NCI-H446 (cell line): ENCODE results near the gene CLEC19A.
"Not testable (repeated sequence)": the region's sequence is repeated elsewhere in the genome, so short reads cannot be mapped to it uniquely, and the experiment has no call there.

Experiments used
- DNase-seq, 2 experiments: peaks; one replicate each; lab custom pipeline; 2025; lab: John Stamatoyannopoulos, UW

CLEC19A gene

GRCh38 chr16:19286827-19287226 is 1.3 kb downstream of the CLEC19A start:
- no peak for DNase-seq

- DNase-seq = no peak
These were observed 1.7 kb downstream of the CLEC19A start for GRCh38 chr16:19287241-19287640.

- DNase-seq = no peak
These were observed 3.6 kb downstream of the CLEC19A start for GRCh38 chr16:19288872-19289799.

GRCh38 chr16:19289811-19290485 is 4.4 kb downstream of the CLEC19A start:
- no peak for DNase-seq

GRCh38 chr16:19290860-19291259 is 5.3 kb downstream of the CLEC19A start:
- DNase-seq = no peak

- DNase-seq = no peak
These were observed 5.9 kb downstream of the CLEC19A start for GRCh38 chr16:19291475-19291874.

GRCh38 chr16:19292186-19292585 is 6.7 kb downstream of the CLEC19A start:
- DNase-seq = no peak

- no peak for DNase-seq
These were observed 8.7 kb downstream of the CLEC19A start for GRCh38 chr16:19294156-19294649.

GRCh38 chr16:19295393-19295792 is 9.9 kb downstream of the CLEC19A start:
- DNase-seq = no peak

- DNase-seq = no peak
These were observed 11.9 kb downstream of the CLEC19A start for GRCh38 chr16:19297454-19297853.

GRCh38 chr16:19299565-19299964 is 14.0 kb downstream of the CLEC19A start:
- no peak for DNase-seq

- DNase-seq = no peak
These were observed 16.4 kb downstream of the CLEC19A start for GRCh38 chr16:19301931-19302330.

GRCh38 chr16:19304750-19305149 is 19.2 kb downstream of the CLEC19A start:
- no peak for DNase-seq

GRCh38 chr16:19305443-19305842 is 19.9 kb downstream of the CLEC19A start:
- DNase-seq = no peak

GRCh38 chr16:19307587-19308241 is 22.2 kb downstream of the CLEC19A start:
- DNase-seq = no peak

GRCh38 chr16:19308392-19308791 is 22.9 kb downstream of the CLEC19A start:
- DNase-seq = no peak

- no peak for DNase-seq
These were observed 23.6 kb downstream of the CLEC19A start for GRCh38 chr16:19309178-19309577.

GRCh38 chr16:19314718-19315425 is 29.3 kb downstream of the CLEC19A start:
- DNase-seq = no peak

GRCh38 chr16:19315889-19316433 is 30.4 kb downstream of the CLEC19A start:
- DNase-seq = no peak

GRCh38 chr16:19316846-19317245 is 31.3 kb downstream of the CLEC19A start:
- DNase-seq = peak in 1 of 2 experiments; percentile 4

- DNase-seq = not testable (repeated sequence)
These were observed 35.7 kb downstream of the CLEC19A start for GRCh38 chr16:19321186-19321585.

GRCh38 chr16:19323596-19323995 is 38.1 kb downstream of the CLEC19A start:
- DNase-seq = no peak
